Mesenchymal stem cell (in vitro differentiated cells and primary cell): Measurements from ENCODE around the gene IGSF11.
"Not testable (repeated sequence)": the region's sequence is repeated elsewhere in the genome, so short reads cannot be mapped to it uniquely, and the experiment has no call there.

Experiments used
- DNase-seq: peaks from one replicate; pipeline ENCODE4 v3.0.0-alpha.2; 2013
- H2AFZ ChIP-seq: one replicate; pipeline ENCODE4 v1.6.1; 2013; ENCODE audit warnings: low read depth, mild to moderate bottlenecking, control low read depth, inconsistent platforms, low read length, moderate library complexity
- H2AK5ac ChIP-seq: 2 replicates; pipeline ENCODE4 v1.6.1; 2013; ENCODE audit warnings: low read length, moderate library complexity, mild to moderate bottlenecking, inconsistent platforms; ENCODE audit not compliant: severe bottlenecking
- H2BK120ac ChIP-seq: one replicate; pipeline ENCODE4 v1.6.1; 2013; ENCODE audit warnings: low read depth, mild to moderate bottlenecking, inconsistent platforms, low read length, moderate library complexity
- H2BK12ac ChIP-seq, 2 experiments: one replicate each; pipeline ENCODE4 v1.6.1; 2013; ENCODE audit warnings: inconsistent platforms in 2 of 2, low read length in 2 of 2, mild to moderate bottlenecking in 2 of 2, moderate library complexity in 2 of 2, control low read depth in 1 of 2
- H2BK15ac ChIP-seq: one replicate; pipeline ENCODE4 v1.6.1; 2013; ENCODE audit warnings: mild to moderate bottlenecking, low read depth, inconsistent platforms; ENCODE audit not compliant: poor library complexity, severe bottlenecking
- H2BK5ac ChIP-seq: 2 replicates; pipeline ENCODE4 v1.6.1; 2013; ENCODE audit warnings: low read depth, mild to moderate bottlenecking, low read length, control low read depth, inconsistent platforms; ENCODE audit not compliant: poor library complexity, severe bottlenecking
- H3K14ac ChIP-seq, 2 experiments: one replicate each; pipeline ENCODE4 v1.6.1; 2013; ENCODE audit warnings: inconsistent platforms in 2 of 2, low read length in 2 of 2, control low read depth in 1 of 2, mild to moderate bottlenecking in 1 of 2, moderate library complexity in 1 of 2
- H3K18ac ChIP-seq, 2 experiments: one replicate each; pipeline ENCODE4 v1.6.1; 2013; ENCODE audit warnings: inconsistent platforms in 2 of 2, low read length in 2 of 2, control low read depth in 1 of 2, low read depth in 1 of 2, mild to moderate bottlenecking in 1 of 2
- H3K23ac ChIP-seq, 2 experiments: one replicate each; pipeline ENCODE4 v1.6.1; 2013; ENCODE audit warnings: inconsistent platforms in 2 of 2, low read length in 2 of 2, mild to moderate bottlenecking in 2 of 2, moderate library complexity in 2 of 2, control low read depth in 1 of 2
- H3K27ac ChIP-seq: 2 replicates; pipeline ENCODE4 v1.5.1; 2013; ENCODE audit warnings: mild to moderate bottlenecking, moderate library complexity, low read length, control low read depth, inconsistent platforms; ENCODE audit not compliant: poor library complexity, severe bottlenecking
- H3K27me3 ChIP-seq, 2 experiments: 2 replicates each; pipeline versions ENCODE4 v1.6.1 to v1.7.0; 2013; ENCODE audit warnings: low read length in 2 of 2, mild to moderate bottlenecking in 2 of 2, moderate library complexity in 2 of 2, control low read depth in 1 of 2, inconsistent platforms in 1 of 2; ENCODE audit not compliant: control insufficient read depth in 1 of 2, insufficient read depth in 1 of 2
- H3K36me3 ChIP-seq, 2 experiments: 2 replicates each; pipeline versions ENCODE4 v1.6.1 to v1.7.0; 2013; ENCODE audit warnings: low read length in 2 of 2, control low read depth in 1 of 2, inconsistent platforms in 1 of 2, low read depth in 1 of 2, mild to moderate bottlenecking in 1 of 2; ENCODE audit not compliant: insufficient read depth in 2 of 2, control insufficient read depth in 1 of 2
- H3K4ac ChIP-seq, 2 experiments: one replicate each; pipeline ENCODE4 v1.6.1; 2013; ENCODE audit warnings: inconsistent platforms in 2 of 2, low read length in 2 of 2, mild to moderate bottlenecking in 2 of 2, moderate library complexity in 2 of 2, control low read depth in 1 of 2, low read depth in 1 of 2
- H3K4me1 ChIP-seq: 2 replicates; pipeline ENCODE4 v1.6.1; 2013; ENCODE audit warnings: low read depth, low read length, control low read depth; ENCODE audit not compliant: control insufficient read depth, insufficient read depth
- H3K4me2 ChIP-seq: 2 replicates; pipeline ENCODE4 v1.6.1; 2013; ENCODE audit warnings: low read length, mild to moderate bottlenecking, inconsistent platforms; ENCODE audit not compliant: poor library complexity, severe bottlenecking
- H3K4me3 ChIP-seq, 2 experiments: 2 replicates each; pipeline versions ENCODE4 v1.5.1 to v1.7.0; 2013; ENCODE audit warnings: low read length in 2 of 2, mild to moderate bottlenecking in 2 of 2, control low read depth in 1 of 2, low read depth in 1 of 2; ENCODE audit not compliant: insufficient read depth in 1 of 2
- H3K79me1 ChIP-seq: replicated peaks from 2 replicates; pipeline ENCODE4 v1.6.1; 2013; ENCODE audit warnings: mild to moderate bottlenecking, control low read depth, low read length, inconsistent platforms; ENCODE audit not compliant: poor library complexity, severe bottlenecking
- H3K9ac ChIP-seq: 2 replicates; pipeline ENCODE4 v1.7.0; 2013; ENCODE audit warnings: mild to moderate bottlenecking, low read length, moderate library complexity
- H3K9me3 ChIP-seq: 2 replicates; pipeline ENCODE4 v1.7.0; 2013; ENCODE audit warnings: mild to moderate bottlenecking, low read length; ENCODE audit not compliant: control insufficient read depth
- H4K8ac ChIP-seq: one replicate; pipeline ENCODE4 v1.6.1; 2013; ENCODE audit warnings: inconsistent platforms, mild to moderate bottlenecking, low read length, moderate library complexity
- H4K91ac ChIP-seq: one replicate; pipeline ENCODE4 v1.6.1; 2013; ENCODE audit warnings: mild to moderate bottlenecking, low read length, inconsistent platforms
- WGBS: methylation state at CpG from one replicate; pipeline ENCODE4 v1.1.7; 2013; ENCODE audit warnings: mixed read lengths; 5-methylcytosine and 5-hydroxymethylcytosine counted together

IGSF11 gene

GRCh38 chr3:118977671-118978392, 56.8 kb downstream of the IGSF11 start:
- no peak for DNase-seq
- Histone ChIP-seq H3K23ac (no peak overlapping the region), H2BK15ac (no peak overlapping the region), H3K9ac (no peak overlapping the region), H3K9me3 (no peaks in the 10 kb centered on the region), H2AK5ac (no peak overlapping the region), H3K14ac (no peak overlapping the region), H3K4me1 (peaks cover 2% of the 10 kb centered on the region), H3K79me1 (no peaks in the 10 kb centered on the region), H2AFZ (no peak overlapping the region), H4K8ac (no peak overlapping the region), H2BK5ac (no peak overlapping the region), H3K36me3 (no peaks in the 10 kb centered on the region), H4K91ac (no peak overlapping the region), H3K4ac (no peak overlapping the region), H3K27me3 (no peaks in the 10 kb centered on the region), H3K4me2 (no peak overlapping the region), H2BK12ac (no peak overlapping the region), H3K18ac (no peak overlapping the region), H2BK120ac (no peak overlapping the region), H3K27ac (no peak overlapping the region), H3K4me3 (no peak overlapping the region)
- 69% methylated on average over 8 of the region's 8 CpGs for WGBS

GRCh38 chr3:118977118-118977517, 57.5 kb downstream of the IGSF11 start:
- Histone ChIP-seq H3K18ac (no peak overlapping the region), H2BK5ac (no peak overlapping the region), H4K91ac (no peak overlapping the region), H2AFZ (no peak overlapping the region), H3K27me3 (no peaks in the 10 kb centered on the region), H3K79me1 (no peaks in the 10 kb centered on the region), H4K8ac (no peak overlapping the region), H2AK5ac (no peak overlapping the region), H3K4me3 (no peak overlapping the region), H3K4ac (no peak overlapping the region), H3K27ac (no peak overlapping the region), H3K36me3 (no peaks in the 10 kb centered on the region), H3K14ac (no peak overlapping the region), H3K9ac (no peak overlapping the region), H3K4me1 (peaks cover 2% of the 10 kb centered on the region), H3K23ac (no peak overlapping the region), H2BK15ac (no peak overlapping the region), H2BK120ac (no peak overlapping the region), H3K4me2 (no peak overlapping the region), H2BK12ac (no peak overlapping the region), H3K9me3 (no peaks in the 10 kb centered on the region)
- DNase-seq, result no peak

GRCh38 chr3:118975476-118975875, 59.2 kb downstream of the IGSF11 start:
- H3K4ac ChIP-seq, H3K4me1 ChIP-seq, H3K27ac ChIP-seq, H3K27me3 ChIP-seq, DNase-seq, H3K18ac ChIP-seq, H2BK5ac ChIP-seq, H3K9ac ChIP-seq, H2BK15ac ChIP-seq, H3K36me3 ChIP-seq, H3K4me2 ChIP-seq, H2AFZ ChIP-seq, H4K91ac ChIP-seq, H2BK120ac ChIP-seq, H4K8ac ChIP-seq, H3K14ac ChIP-seq, H3K4me3 ChIP-seq, H2AK5ac ChIP-seq, H3K9me3 ChIP-seq, H2BK12ac ChIP-seq, H3K23ac ChIP-seq, H3K79me1 ChIP-seq: not testable (repeated sequence)
- WGBS, result no CpG with 5 or more reads among the region's 1 CpG

- DNase-seq, result no peak
- H3K23ac ChIP-seq, result no peak overlapping the region
- H2BK12ac ChIP-seq, result no peak overlapping the region
- peaks cover 0 to 4% of the 10 kb centered on the region in 2 experiments for H3K27me3 ChIP-seq
- no peak overlapping the region for H3K4ac ChIP-seq
- H2BK15ac ChIP-seq, result no peak overlapping the region
- no peak overlapping the region for H2BK5ac ChIP-seq
- WGBS, result 80% methylated on average over 6 of the region's 6 CpGs
- H3K79me1 ChIP-seq, result no peaks in the 10 kb centered on the region
- no peaks in the 10 kb centered on the region for H3K9me3 ChIP-seq
- peaks cover 2% of the 10 kb centered on the region for H3K4me1 ChIP-seq
- H3K4me2 ChIP-seq, result no peak overlapping the region
- H3K9ac ChIP-seq, result no peak overlapping the region
- H3K27ac ChIP-seq, result no peak overlapping the region
- H3K4me3 ChIP-seq, result no peak overlapping the region
- H2AFZ ChIP-seq, result no peak overlapping the region
- H2AK5ac ChIP-seq, result no peak overlapping the region
- H2BK120ac ChIP-seq, result no peak overlapping the region
- H3K18ac ChIP-seq, result no peak overlapping the region
- no peaks in the 10 kb centered on the region for H3K36me3 ChIP-seq
- H3K14ac ChIP-seq, result no peak overlapping the region
- no peak overlapping the region for H4K91ac ChIP-seq
- H4K8ac ChIP-seq, result no peak overlapping the region
Measured at GRCh38 chr3:118974356-118975097, 60.1 kb downstream of the IGSF11 start.
